ENCODE results near the gene EREG. TPM values are rescaled to one million over a fixed set of nuclear protein-coding genes. Genes with fewer than 3 reads are reported as not detected.
"Not testable (repeated sequence)": the region's sequence is repeated elsewhere in the genome, so short reads cannot be mapped to it uniquely, and the experiment has no call there.

EREG gene
- total RNA-seq, 4 donors from 2014 or later, result 1.7 to 16.3 (median 7.9) TPM

DNA sequence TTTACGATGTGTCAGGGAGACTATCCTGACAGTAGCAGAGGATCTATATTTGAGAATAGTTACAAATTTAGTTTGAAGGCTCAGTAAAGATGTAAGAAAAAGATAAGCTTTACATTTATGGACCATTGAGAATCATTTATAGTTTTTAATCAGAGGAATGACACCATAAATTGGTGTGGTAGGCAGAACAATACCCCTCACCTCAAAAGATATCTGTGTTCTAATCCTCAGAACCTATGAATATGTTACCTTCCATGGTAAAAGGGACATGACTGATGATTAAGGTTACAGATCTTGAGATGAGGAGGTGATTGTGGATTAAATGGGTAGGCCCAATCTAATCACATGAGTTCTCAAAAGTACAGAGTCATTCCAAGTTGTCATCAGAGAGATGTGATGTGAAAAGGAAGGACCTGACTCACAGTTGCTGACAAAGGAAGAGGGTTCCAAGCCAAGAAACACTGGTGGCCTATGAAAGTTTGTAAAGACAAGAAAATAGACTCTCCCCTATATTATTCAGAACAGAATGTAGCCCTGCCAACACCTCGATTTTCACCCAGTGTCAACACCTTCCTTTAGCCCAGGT is 27.0 kb downstream of the EREG start:
- ATAC-seq (ENCODE audit: low FRiP score) (no peak), DNase-seq (ENCODE audit: low spot score) (no peak)
- no peak for TF ChIP-seq CTCF (IDR thresholded peaks at IDR 0.05)

GRCh38 chr4:74394476-74395136 is 29.7 kb downstream of the EREG start:
- no peak for TF ChIP-seq CTCF (IDR thresholded peaks at IDR 0.05)
- ATAC-seq (ENCODE audit: low FRiP score) (no peak), DNase-seq (ENCODE audit: low spot score) (no peak)

- DNase-seq (ENCODE audit: low spot score) (no peak), ATAC-seq (ENCODE audit: low FRiP score) (no peak)
- TF ChIP-seq CTCF (IDR thresholded peaks at IDR 0.05), result no peak
Measured at GRCh38 chr4:74395633-74396032, 30.7 kb downstream of the EREG start.

- TF ChIP-seq CTCF (IDR thresholded peaks at IDR 0.05), result no peak
- DNase-seq (ENCODE audit: low spot score) (no peak), ATAC-seq (ENCODE audit: low FRiP score) (peak; percentile 50)
Measured at GRCh38 chr4:74397748-74398426, 32.9 kb downstream of the EREG start.

- DNase-seq (ENCODE audit: low spot score); ATAC-seq (ENCODE audit: low FRiP score): not testable (repeated sequence)
Measured at GRCh38 chr4:74398894-74399589, 34.1 kb downstream of the EREG start.

DNA sequence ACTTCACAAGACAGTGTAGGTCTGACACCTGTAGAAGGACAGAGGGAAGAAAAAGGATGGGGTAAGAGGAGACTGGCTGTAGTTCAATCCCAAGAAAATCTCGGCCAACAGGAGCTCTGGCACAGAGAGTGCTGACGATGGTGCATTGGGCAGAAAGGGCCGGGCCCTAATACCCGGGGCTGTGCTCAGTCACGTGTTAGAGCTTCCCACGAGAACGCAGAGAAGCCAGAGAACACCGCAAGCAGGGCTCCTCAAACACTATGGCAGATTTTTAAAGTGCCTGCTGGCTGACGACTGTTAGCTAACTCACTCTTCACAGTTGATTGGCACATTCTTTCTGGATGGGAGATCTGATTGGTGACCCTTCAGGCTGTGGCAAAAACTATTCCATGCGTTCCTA is 35.5 kb downstream of the EREG start:
- ATAC-seq (ENCODE audit: low FRiP score) (no peak), DNase-seq (ENCODE audit: low spot score) (no peak)
- TF ChIP-seq CTCF (IDR thresholded peaks at IDR 0.05), result no peak

GRCh38 chr4:74402692-74403456 is 37.9 kb downstream of the EREG start:
- TF ChIP-seq CTCF (IDR thresholded peaks at IDR 0.05), result no peak
- peak; percentile 62 for ATAC-seq (ENCODE audit: low FRiP score)
- no peak for DNase-seq (ENCODE audit: low spot score)
